ENCODE data around the gene RGS2. TPM values are rescaled to one million over a fixed set of nuclear protein-coding genes. Genes with fewer than 3 reads are reported as not detected.

Gene RGS2
- polyA plus RNA-seq, 3 donors from 2014 or later: 99.4 to 358 (median 227) TPM

- H3K27ac Mint-ChIP-seq: no peak overlapping the region
- no peak for DNase-seq
- H3K4me3 Mint-ChIP-seq: no peak overlapping the region
- peaks cover 6 to 11% (median 7%) of the 10 kb centered on the region in 3 donors for H3K27me3 Mint-ChIP-seq (ENCODE audit: low read depth in 3 of 3)
- H3K9me3 Mint-ChIP-seq: peaks cover 0 to 3% (median 0%) of the 10 kb centered on the region in 6 donors
- H3K36me3 Mint-ChIP-seq: no peaks in the 10 kb centered on the region
- H3K4me1 Mint-ChIP-seq: no peaks in the 10 kb centered on the region
Measured at GRCh38 chr1:192783791-192784190, 25.0 kb upstream of the RGS2 start.

GRCh38 chr1:192784397-192784796 is 24.4 kb upstream of the RGS2 start:
- Mint-ChIP-seq H3K27me3 (ENCODE audit: low read depth in 3 of 3) (peaks cover 6 to 11% (median 7%) of the 10 kb centered on the region in 3 donors), H3K4me3 (no peak overlapping the region), H3K36me3 (no peaks in the 10 kb centered on the region), H3K9me3 (peaks cover 0 to 3% (median 0%) of the 10 kb centered on the region in 6 donors), H3K27ac (no peak overlapping the region), H3K4me1 (no peaks in the 10 kb centered on the region)
- DNase-seq: no peak

GRCh38 chr1:192786576-192786975 is 22.3 kb upstream of the RGS2 start:
- DNase-seq: no peak
- no peaks in the 10 kb centered on the region for H3K36me3 Mint-ChIP-seq
- no peaks in the 10 kb centered on the region for H3K4me1 Mint-ChIP-seq
- no peaks in the 10 kb centered on the region for H3K9me3 Mint-ChIP-seq
- H3K27ac Mint-ChIP-seq: no peak overlapping the region
- H3K4me3 Mint-ChIP-seq: no peak overlapping the region
- peaks cover 0 to 11% (median 6%) of the 10 kb centered on the region in 3 donors for H3K27me3 Mint-ChIP-seq (ENCODE audit: low read depth in 3 of 3)

- H3K27ac Mint-ChIP-seq: no peak overlapping the region
- no peaks in the 10 kb centered on the region for H3K36me3 Mint-ChIP-seq
- no peaks in the 10 kb centered on the region for H3K9me3 Mint-ChIP-seq
- no peak for DNase-seq
- H3K4me1 Mint-ChIP-seq: no peaks in the 10 kb centered on the region
- H3K4me3 Mint-ChIP-seq: no peak overlapping the region
- peaks cover 0 to 11% (median 3%) of the 10 kb centered on the region in 3 donors for H3K27me3 Mint-ChIP-seq (ENCODE audit: low read depth in 3 of 3)
Measured at GRCh38 chr1:192787914-192788585, 20.8 kb upstream of the RGS2 start.

GRCh38 chr1:192789871-192790270 is 19.0 kb upstream of the RGS2 start:
- DNase-seq: no peak
- H3K36me3 Mint-ChIP-seq: no peaks in the 10 kb centered on the region
- H3K4me1 Mint-ChIP-seq: no peaks in the 10 kb centered on the region
- H3K9me3 Mint-ChIP-seq: no peaks in the 10 kb centered on the region
- no peak overlapping the region for H3K27ac Mint-ChIP-seq
- H3K27me3 Mint-ChIP-seq (ENCODE audit: low read depth in 3 of 3): peaks cover 2 to 10% (median 3%) of the 10 kb centered on the region in 3 donors
- no peak overlapping the region for H3K4me3 Mint-ChIP-seq

GRCh38 chr1:192792628-192793027 is 16.2 kb upstream of the RGS2 start:
- Mint-ChIP-seq H3K9me3 (no peaks in the 10 kb centered on the region), H3K4me3 (no peak overlapping the region), H3K36me3 (no peaks in the 10 kb centered on the region), H3K27me3 (ENCODE audit: low read depth in 3 of 3) (peaks cover 2 to 13% (median 3%) of the 10 kb centered on the region in 3 donors), H3K4me1 (no peaks in the 10 kb centered on the region), H3K27ac (no peak overlapping the region)
- DNase-seq: no peak

- Mint-ChIP-seq H3K4me1 (no peaks in the 10 kb centered on the region), H3K27ac (no peak overlapping the region)
Measured at GRCh38 chr1:192793983-192794767, 14.7 kb upstream of the RGS2 start.

GRCh38 chr1:192794768-192795035 is 14.1 kb upstream of the RGS2 start:
- Mint-ChIP-seq H3K36me3 (no peaks in the 10 kb centered on the region), H3K27ac (no peak overlapping the region), H3K4me3 (no peak overlapping the region), H3K9me3 (no peaks in the 10 kb centered on the region), H3K27me3 (ENCODE audit: low read depth in 3 of 3) (peaks cover 2 to 12% (median 6%) of the 10 kb centered on the region in 3 donors), H3K4me1 (no peaks in the 10 kb centered on the region)
- no peak for DNase-seq

More at GRCh38 chr1:192793983-192794767, 14.7 kb upstream of the RGS2 start:
- peaks cover 2 to 12% (median 6%) of the 10 kb centered on the region in 3 donors for H3K27me3 Mint-ChIP-seq (ENCODE audit: low read depth in 3 of 3)
- H3K4me3 Mint-ChIP-seq: no peak overlapping the region
- DNase-seq: no peak
- no peaks in the 10 kb centered on the region for H3K9me3 Mint-ChIP-seq
- no peaks in the 10 kb centered on the region for H3K36me3 Mint-ChIP-seq

- Mint-ChIP-seq H3K27ac (no peak overlapping the region), H3K9me3 (no peaks in the 10 kb centered on the region), H3K4me1 (no peaks in the 10 kb centered on the region)
Measured at GRCh38 chr1:192795916-192796618, 12.8 kb upstream of the RGS2 start.

GRCh38 chr1:192797143-192797542 is 11.7 kb upstream of the RGS2 start:
- Mint-ChIP-seq H3K4me3 (no peak overlapping the region), H3K9me3 (no peaks in the 10 kb centered on the region), H3K27ac (no peak overlapping the region), H3K4me1 (no peaks in the 10 kb centered on the region), H3K27me3 (ENCODE audit: low read depth in 3 of 3) (peaks cover 4 to 12% (median 7%) of the 10 kb centered on the region in 3 donors), H3K36me3 (no peaks in the 10 kb centered on the region)
- DNase-seq: no peak

More at GRCh38 chr1:192795916-192796618, 12.8 kb upstream of the RGS2 start:
- no peak for DNase-seq
- Mint-ChIP-seq H3K27me3 (ENCODE audit: low read depth in 3 of 3) (peaks cover 2 to 12% (median 6%) of the 10 kb centered on the region in 3 donors), H3K36me3 (no peaks in the 10 kb centered on the region), H3K4me3 (no peak overlapping the region)

- no peak overlapping the region for H3K4me3 Mint-ChIP-seq
- H3K27me3 Mint-ChIP-seq (ENCODE audit: low read depth in 3 of 3): peaks cover 4 to 12% (median 7%) of the 10 kb centered on the region in 3 donors
- no peak for DNase-seq
- no peaks in the 10 kb centered on the region for H3K36me3 Mint-ChIP-seq
- H3K27ac Mint-ChIP-seq: no peak overlapping the region
- H3K4me1 Mint-ChIP-seq: no peaks in the 10 kb centered on the region
- H3K9me3 Mint-ChIP-seq: no peaks in the 10 kb centered on the region
Measured at GRCh38 chr1:192797891-192798290, 10.9 kb upstream of the RGS2 start.

- Mint-ChIP-seq H3K27ac (no peak overlapping the region), H3K36me3 (no peaks in the 10 kb centered on the region), H3K4me3 (no peak overlapping the region), H3K9me3 (no peaks in the 10 kb centered on the region), H3K27me3 (ENCODE audit: low read depth in 3 of 3) (peaks cover 5 to 10% (median 6%) of the 10 kb centered on the region in 3 donors), H3K4me1 (peaks cover 2 to 9% of the 10 kb centered on the region in 2 donors)
- no peak for DNase-seq
Measured at GRCh38 chr1:192801451-192801850, 7.4 kb upstream of the RGS2 start.

GRCh38 chr1:192802406-192802805 is 6.4 kb upstream of the RGS2 start:
- Mint-ChIP-seq H3K36me3 (no peaks in the 10 kb centered on the region), H3K4me1 (peaks cover 9 to 19% of the 10 kb centered on the region in 2 donors), H3K9me3 (no peaks in the 10 kb centered on the region), H3K4me3 (no peak overlapping the region), H3K27ac (peak overlapping the region in 1 of 6 donors; percentile 5), H3K27me3 (ENCODE audit: low read depth in 3 of 3) (peaks cover 6 to 13% (median 8%) of the 10 kb centered on the region in 3 donors)
- no peak for DNase-seq

- H3K27ac Mint-ChIP-seq: no peak overlapping the region
- no peak overlapping the region for H3K4me3 Mint-ChIP-seq
- no peaks in the 10 kb centered on the region for H3K36me3 Mint-ChIP-seq
- H3K9me3 Mint-ChIP-seq: no peaks in the 10 kb centered on the region
- peaks cover 18 to 29% of the 10 kb centered on the region in 2 donors for H3K4me1 Mint-ChIP-seq
- no peak for DNase-seq
- H3K27me3 Mint-ChIP-seq (ENCODE audit: low read depth in 3 of 3): peaks cover 9 to 13% (median 9%) of the 10 kb centered on the region in 3 donors
Measured at GRCh38 chr1:192803501-192803900, 5.3 kb upstream of the RGS2 start.
